ENCODE results near the gene LRTM2. TPM values are rescaled to one million over a fixed set of nuclear protein-coding genes. Genes with fewer than 3 reads are reported as not detected.

LRTM2 gene
- total RNA-seq, 2 experiments from 2014 or later = not detected

DNA sequence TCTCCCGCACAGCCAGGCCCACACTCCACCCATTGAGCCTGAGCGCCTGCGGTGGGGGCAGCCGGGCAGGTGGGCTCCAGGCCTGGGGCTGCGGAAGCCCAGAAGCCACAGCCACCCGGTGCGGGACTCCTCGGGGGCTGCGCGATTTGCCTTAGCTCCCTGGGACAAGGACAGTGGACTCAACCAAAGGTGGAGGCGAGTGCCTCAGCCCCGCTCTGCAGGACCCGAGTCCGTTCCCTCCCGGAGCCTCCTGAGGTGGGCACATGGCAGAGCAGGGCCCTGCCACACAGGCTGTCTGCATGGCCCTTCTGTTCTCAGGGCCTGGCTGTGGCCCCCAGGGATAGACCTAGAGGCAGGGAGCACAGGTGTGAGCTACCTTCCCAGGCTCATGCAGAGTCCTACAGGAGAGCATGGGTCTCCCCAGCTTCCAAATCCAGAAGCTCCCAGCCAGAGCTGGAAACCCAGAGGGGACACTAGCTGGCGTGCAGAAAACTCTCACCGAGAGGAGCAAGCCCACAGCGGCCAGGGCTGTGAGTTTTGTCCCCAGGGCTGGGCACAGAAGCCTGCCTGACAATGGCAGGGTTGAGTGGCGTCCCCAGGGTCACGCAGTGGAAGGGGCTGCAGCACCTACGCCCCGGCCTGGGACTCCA, 22.2 kb upstream of the LRTM2 start:
- ChIA-PET POLR2A (interaction anchor here (1.1 to 1.2 kb wide), 2 partner anchors 142 to 145 kb away, joined by 3 to 4 read pairs; no protein-coding TSS in a partner anchor), CTCF (interaction anchor here (0.6 to 10.7 kb wide), 7 partner anchors 9 to 779 kb away, joined by 3 to 126 read pairs (median 3); no protein-coding TSS in a partner anchor)
- H3K4me1 Mint-ChIP-seq = peaks cover 2% of the 10 kb centered on the region
- H3K27ac Mint-ChIP-seq = no peak overlapping the region
- H3K9me3 Mint-ChIP-seq (ENCODE audit: low read depth) = no peaks in the 10 kb centered on the region
- intact Hi-C loops (cut with DNase I, micrococcal nuclease) = loop anchor here (2.0 to 10.0 kb wide), 5 partner anchors 239 to 1014 kb away; partner anchors contain the start of gene ITFG2 (in 1 of the 2)
- no peaks in the 10 kb centered on the region for H3K27me3 Mint-ChIP-seq
- ATAC-seq = no peak
- peak overlapping the region; percentile 83 for H3K4me3 Mint-ChIP-seq
- no peaks in the 10 kb centered on the region for H3K36me3 Mint-ChIP-seq (ENCODE audit: low read depth)
- no peak for DNase-seq

DNA sequence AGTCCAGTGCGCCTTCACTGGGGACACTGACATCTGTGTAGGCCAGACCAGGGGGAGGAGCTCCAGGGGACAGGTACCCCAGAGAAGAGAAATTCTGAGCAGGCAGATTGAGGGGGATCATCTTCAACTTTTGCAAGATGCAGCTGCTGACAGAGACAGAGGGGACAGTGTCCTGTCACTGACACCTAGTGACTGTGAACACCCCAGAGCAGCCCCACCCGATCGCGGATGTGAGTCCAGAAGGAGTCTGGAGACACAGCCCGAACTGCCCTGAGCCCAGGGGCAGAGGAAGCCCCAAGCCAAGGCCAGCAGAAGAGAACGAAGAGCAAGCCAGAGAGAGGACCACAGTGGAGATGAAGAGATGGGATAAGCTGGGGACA, 21.7 kb upstream of the LRTM2 start:
- ATAC-seq = no peak
- CTCF ChIA-PET = interaction anchor here (0.6 to 10.7 kb wide), 5 partner anchors 8 to 779 kb away, joined by 3 to 126 read pairs (median 4); no protein-coding TSS in a partner anchor
- POLR2A ChIA-PET = interaction anchor here (0.6 to 1.2 kb wide), 3 partner anchors 105 to 146 kb away, joined by 3 to 4 read pairs (median 3); no protein-coding TSS in a partner anchor
- H3K27ac Mint-ChIP-seq = no peak overlapping the region
- H3K27me3 Mint-ChIP-seq = no peaks in the 10 kb centered on the region
- no peaks in the 10 kb centered on the region for H3K9me3 Mint-ChIP-seq (ENCODE audit: low read depth)
- no peak overlapping the region for H3K4me3 Mint-ChIP-seq
- peaks cover 2% of the 10 kb centered on the region for H3K4me1 Mint-ChIP-seq
- H3K36me3 Mint-ChIP-seq (ENCODE audit: low read depth) = no peaks in the 10 kb centered on the region
- no peak for DNase-seq
- intact Hi-C loops (cut with DNase I, micrococcal nuclease) = loop anchor here (5.0 to 10.0 kb wide), 4 partner anchors 496 to 1014 kb away; partner anchors contain the start of gene ITFG2 (in 1 of the 2)

DNA sequence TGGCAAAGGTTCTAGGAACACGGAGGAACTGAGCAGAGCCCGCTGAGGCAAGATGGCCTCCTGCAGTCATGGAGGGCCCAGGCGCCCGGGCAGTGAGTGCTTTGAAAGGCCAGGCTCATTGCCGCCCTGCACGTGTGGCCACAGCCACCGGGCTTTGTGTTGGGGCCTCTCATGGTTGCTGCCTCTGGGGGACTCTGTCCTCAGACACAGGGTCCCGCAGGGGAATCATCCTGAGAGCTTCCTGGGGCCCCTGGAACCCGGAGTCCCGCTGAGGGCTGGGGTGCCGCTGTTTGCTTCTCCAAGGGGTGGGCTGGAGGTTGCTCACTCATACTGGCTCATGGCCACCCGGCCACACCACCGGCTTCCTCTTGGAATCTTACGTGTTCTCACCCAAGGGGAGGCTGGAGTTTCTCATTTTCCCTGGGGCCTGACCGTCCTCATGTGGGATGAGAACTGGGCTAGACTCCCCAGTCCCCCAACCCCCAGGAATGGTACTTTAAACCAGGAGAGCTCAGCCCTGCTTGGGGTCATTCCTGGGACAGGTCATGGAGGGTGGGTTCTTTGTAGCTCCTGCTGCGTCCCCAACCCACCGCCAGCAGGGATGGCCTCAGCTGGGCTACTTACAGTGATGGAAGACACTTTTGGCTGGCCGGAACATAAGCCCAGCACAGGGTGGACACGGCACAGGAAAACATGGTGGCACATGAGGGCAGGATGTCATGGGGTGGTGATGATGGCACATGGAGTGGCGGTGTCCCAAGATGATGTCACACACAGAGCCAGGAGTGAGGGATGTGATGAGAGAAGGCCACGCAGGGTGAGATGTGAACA, 21.1 kb upstream of the LRTM2 start:
- Mint-ChIP-seq H3K4me1 (peaks cover 2% of the 10 kb centered on the region), H3K27ac (no peak overlapping the region), H3K36me3 (ENCODE audit: low read depth) (no peaks in the 10 kb centered on the region), H3K9me3 (ENCODE audit: low read depth) (no peaks in the 10 kb centered on the region), H3K4me3 (no peak overlapping the region), H3K27me3 (no peaks in the 10 kb centered on the region)
- POLR2A ChIA-PET = interaction anchor here (0.5 to 1.1 kb wide), 3 partner anchors 106 to 327 kb away, joined by 3 read pairs; no protein-coding TSS in a partner anchor
- DNase-seq (no peak), ATAC-seq (no peak)
- CTCF ChIA-PET = interaction anchor here (0.6 to 10.7 kb wide), 4 partner anchors 127 to 780 kb away, joined by 3 to 126 read pairs (median 4); no protein-coding TSS in a partner anchor
- intact Hi-C loops (cut with DNase I, micrococcal nuclease) = loop anchor here (5.0 to 10.0 kb wide), 4 partner anchors 496 to 1013 kb away; partner anchors contain the start of gene ITFG2 (in 1 of the 2)

DNA sequence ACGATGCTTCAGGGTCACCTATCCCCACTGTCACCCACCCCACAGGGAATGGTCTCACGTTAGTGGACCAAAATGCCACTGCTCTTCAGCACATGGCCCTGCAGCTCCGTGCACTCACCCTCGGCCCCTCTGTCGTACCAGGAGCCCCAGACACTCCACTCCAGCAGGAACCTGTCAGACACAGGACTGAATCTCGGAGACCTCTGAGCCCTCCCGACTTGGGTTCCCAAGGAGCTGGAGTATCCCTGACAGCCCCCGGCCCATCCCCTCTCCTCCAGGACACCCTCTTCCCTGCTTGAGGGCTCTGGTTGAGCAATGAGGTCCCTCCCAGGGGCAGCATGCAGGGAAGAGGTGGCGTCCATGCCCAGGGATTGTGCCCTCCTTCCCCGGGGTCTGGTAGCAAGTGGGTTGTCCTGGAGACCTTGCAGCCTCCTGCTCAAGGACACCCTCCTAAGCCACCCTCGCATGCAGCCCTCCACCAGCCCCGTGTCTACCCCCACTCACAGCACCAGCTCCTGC, 20.4 kb upstream of the LRTM2 start:
- ChIA-PET POLR2A (no interaction called here), CTCF (interaction anchor here (1.1 to 2.3 kb wide), 2 partner anchors 128 to 140 kb away, joined by 3 to 8 read pairs; no protein-coding TSS in a partner anchor)
- Mint-ChIP-seq H3K36me3 (ENCODE audit: low read depth) (no peaks in the 10 kb centered on the region), H3K4me1 (peaks cover 9% of the 10 kb centered on the region), H3K27me3 (no peaks in the 10 kb centered on the region), H3K27ac (no peak overlapping the region), H3K4me3 (no peak overlapping the region), H3K9me3 (ENCODE audit: low read depth) (no peaks in the 10 kb centered on the region)
- intact Hi-C loops (cut with DNase I, micrococcal nuclease) = loop anchor here (5.0 to 10.0 kb wide), 4 partner anchors 495 to 1012 kb away; partner anchors contain the start of gene ITFG2 (in 1 of the 2)
- DNase-seq (no peak), ATAC-seq (no peak)

DNA sequence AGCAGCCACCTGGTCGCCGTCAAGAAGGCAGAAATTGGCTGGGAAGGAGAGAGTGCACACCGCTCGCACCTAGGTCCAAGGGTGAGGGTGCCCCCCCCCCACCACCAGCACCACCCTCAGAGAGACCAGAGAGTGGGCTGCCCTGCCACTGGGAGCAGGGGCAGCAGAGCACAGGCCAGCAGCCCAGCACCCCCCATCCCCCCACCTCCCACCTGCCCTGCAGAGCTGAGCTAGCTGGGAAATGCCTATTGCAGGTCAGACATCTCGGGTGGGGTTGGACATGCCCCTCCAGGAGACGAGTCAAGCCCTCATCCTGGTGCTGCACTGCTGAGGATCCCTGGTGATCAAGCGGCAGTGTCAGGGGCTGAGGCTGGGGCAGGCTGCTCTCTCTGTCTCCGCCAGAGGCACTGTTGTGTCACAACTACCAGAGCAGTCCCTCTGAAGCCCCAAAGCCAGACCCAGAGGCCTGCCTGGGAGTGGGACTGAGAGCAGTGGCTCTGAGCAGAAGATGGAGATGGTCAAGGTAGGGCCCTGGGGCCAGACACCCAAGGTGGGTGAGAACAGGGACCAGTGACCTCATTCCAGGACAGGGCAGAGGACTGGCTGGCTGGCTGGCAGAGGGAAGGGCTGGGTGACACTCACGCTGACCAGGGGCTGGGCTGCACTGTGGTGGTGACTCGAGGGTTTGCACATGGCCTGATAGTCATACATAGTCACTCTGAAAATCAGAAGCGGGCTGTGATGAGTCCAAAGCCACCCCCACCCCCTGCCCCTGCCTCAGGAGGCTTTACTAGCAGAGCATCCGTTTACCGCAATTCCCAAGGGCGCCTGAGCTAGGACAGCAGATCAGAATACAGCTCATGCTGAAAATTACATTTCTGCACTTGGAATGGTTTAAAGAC, 19.7 kb upstream of the LRTM2 start:
- no peaks in the 10 kb centered on the region for H3K27me3 Mint-ChIP-seq
- no peak overlapping the region for H3K4me3 Mint-ChIP-seq
- no peak for ATAC-seq
- peak; percentile 59 for DNase-seq
- CTCF ChIA-PET = interaction anchor here (0.7 to 2.3 kb wide), 2 partner anchors 139 to 147 kb away, joined by 3 to 8 read pairs; no protein-coding TSS in a partner anchor
- POLR2A ChIA-PET = no interaction called here
- no peaks in the 10 kb centered on the region for H3K9me3 Mint-ChIP-seq (ENCODE audit: low read depth)
- intact Hi-C loops (cut with DNase I, micrococcal nuclease) = no loop called here
- no peak overlapping the region for H3K27ac Mint-ChIP-seq
- no peaks in the 10 kb centered on the region for H3K36me3 Mint-ChIP-seq (ENCODE audit: low read depth)
- peaks cover 9% of the 10 kb centered on the region for H3K4me1 Mint-ChIP-seq

DNA sequence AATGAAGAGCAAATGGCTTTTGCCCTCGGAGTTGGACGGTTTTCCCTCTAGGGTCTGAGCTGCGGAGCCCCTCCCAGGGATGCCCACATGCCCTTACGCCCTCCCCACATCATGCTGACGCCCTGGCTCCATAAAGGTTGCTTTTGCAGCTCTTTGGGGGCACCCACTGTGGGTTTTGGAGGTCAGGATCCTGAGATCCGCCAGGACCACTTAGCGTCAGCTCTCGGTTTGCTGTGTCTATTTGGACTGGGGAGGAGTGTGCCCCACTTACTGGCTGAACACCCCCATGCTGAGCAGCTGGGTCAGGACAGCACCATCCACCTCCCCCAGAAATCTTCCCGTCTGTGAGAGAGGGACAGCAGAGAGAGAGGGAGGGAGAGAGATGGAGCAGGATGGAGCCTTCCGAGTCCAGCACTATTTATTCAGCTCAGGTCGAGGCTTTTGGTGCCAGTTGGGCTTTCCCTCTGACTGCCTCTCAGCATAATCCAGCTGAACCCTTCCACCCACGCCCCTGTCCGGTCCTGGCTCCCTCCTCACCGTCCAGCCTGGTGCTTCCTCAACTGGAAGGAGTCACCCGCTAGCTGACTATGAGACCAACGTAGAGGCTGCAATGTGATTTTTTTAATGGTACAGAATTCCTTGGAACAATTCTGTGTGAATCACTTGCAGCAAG, 18.9 kb upstream of the LRTM2 start:
- H3K36me3 Mint-ChIP-seq (ENCODE audit: low read depth) = no peaks in the 10 kb centered on the region

DNA sequence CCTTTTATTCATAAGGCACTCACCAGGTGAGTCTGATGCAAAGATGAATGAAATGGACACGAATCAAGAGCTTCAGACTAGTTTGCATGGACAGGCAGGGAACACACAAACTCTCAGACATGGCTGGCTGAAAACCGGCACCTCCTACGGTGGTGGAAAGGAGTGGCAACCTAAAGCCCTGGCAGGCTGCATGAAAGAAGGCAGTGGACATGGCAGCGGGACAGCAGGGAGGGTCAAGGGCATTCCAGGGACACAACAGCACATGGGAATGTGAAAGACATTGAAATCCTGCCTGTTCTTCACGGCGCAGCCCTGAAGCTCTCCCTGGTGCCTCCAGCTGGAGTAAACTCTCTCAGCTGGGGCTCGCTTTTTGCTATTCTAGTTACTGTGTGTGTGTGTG, 16.6 kb upstream of the LRTM2 start:
- H3K4me1 Mint-ChIP-seq = peaks cover 9% of the 10 kb centered on the region
- DNase-seq (no peak), ATAC-seq (no peak)
- no peaks in the 10 kb centered on the region for H3K9me3 Mint-ChIP-seq (ENCODE audit: low read depth)
- ChIA-PET CTCF (interaction anchor here (1.0 to 2.5 kb wide), 3 partner anchors 11 to 137 kb away, joined by 3 to 11 read pairs (median 9); no protein-coding TSS in a partner anchor), POLR2A (no interaction called here)
- H3K4me3 Mint-ChIP-seq = no peak overlapping the region
- intact Hi-C loops (cut with DNase I, micrococcal nuclease) = loop anchor here (1.0 kb wide), 2 partner anchors 7 to 201 kb away; partner anchors contain the start of gene DCP1B (in 1 of the 2)
- H3K36me3 Mint-ChIP-seq (ENCODE audit: low read depth) = no peaks in the 10 kb centered on the region
- no peaks in the 10 kb centered on the region for H3K27me3 Mint-ChIP-seq
- H3K27ac Mint-ChIP-seq = no peak overlapping the region

More for the DNA sequence above, 18.9 kb upstream of the LRTM2 start:
- intact Hi-C loops (cut with DNase I, micrococcal nuclease) = no loop called here
- Mint-ChIP-seq H3K4me3 (no peak overlapping the region), H3K27ac (no peak overlapping the region), H3K4me1 (peaks cover 9% of the 10 kb centered on the region), H3K9me3 (ENCODE audit: low read depth) (no peaks in the 10 kb centered on the region), H3K27me3 (no peaks in the 10 kb centered on the region)
- no peak for DNase-seq
- POLR2A ChIA-PET = no interaction called here
- no peak for ATAC-seq
- CTCF ChIA-PET = interaction anchor here (0.7 to 2.3 kb wide), 2 partner anchors 138 to 148 kb away, joined by 3 to 8 read pairs; no protein-coding TSS in a partner anchor

DNA sequence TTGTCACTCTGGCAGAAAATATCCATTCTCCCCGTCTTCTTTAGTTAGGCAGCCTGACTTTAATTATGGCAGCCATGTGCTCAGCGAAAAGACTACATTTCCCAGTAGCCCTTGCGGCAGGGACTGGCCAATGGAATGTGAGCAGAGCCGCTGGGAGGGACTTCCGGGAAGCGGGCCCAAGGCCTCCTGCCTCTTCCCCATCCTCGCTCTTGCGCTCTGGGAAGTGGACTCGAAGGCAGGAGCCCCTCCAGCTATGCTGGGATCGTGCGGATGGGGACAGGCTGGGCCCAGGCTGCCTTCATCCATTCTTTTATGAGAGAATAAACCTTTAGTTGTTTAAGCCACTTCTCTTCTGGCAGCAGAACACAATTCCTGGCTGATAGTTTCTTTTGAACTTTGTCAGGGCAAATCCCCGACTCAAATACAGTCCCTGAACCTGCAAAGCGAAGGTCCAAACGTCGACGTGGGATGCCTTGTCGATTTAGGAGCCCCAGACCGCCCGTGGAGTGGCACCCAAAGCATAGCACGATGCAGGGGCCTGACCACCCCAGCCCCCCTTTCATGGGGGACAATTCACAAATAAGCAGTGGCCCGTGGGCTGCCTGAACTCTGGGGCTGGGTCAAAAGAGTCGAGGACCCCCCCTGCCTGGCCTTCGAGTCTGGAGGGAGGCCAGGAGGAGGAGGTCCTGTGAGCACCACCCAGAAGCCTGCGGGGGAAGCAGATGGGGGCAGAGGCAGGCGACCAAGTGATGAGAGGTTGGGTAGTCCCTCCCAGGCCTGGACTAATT, 15.6 kb upstream of the LRTM2 start:
- intact Hi-C loops (cut with DNase I, micrococcal nuclease) = loop anchor here (1.0 kb wide), 2 partner anchors 8 to 200 kb away; partner anchors contain the start of gene DCP1B (in 1 of the 2)

DNA sequence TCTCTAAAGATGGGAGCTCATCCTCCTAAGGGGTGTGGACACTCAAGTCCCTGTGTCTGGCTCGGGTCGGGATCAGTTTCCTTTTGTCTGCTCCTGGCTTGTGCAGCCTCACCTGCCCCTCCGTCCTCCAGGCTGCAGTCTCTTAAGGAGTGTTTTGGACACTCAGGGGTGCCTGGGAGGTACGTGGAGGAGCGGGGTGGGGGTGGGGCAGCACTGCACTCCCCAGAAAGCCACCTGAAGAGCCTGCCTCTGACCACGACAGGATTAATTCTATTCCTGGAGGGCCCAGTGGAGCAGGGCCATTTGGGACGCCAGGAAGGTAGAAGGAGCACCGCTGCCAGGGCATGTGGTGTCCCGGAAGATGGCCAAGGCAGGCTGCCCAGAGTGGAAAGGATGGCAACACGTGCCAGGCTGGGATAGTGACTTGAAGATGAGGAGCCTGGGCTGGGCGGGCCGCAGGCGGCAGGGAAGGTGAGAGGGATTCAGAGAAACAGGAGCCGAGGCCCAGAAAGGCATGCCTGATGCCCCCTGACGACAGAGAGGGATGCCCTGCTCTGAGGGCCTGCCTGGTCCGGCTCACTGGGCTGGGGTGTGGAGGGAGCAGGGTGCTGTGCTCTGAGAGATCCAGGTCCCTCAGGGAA, 14.8 kb upstream of the LRTM2 start:
- Mint-ChIP-seq H3K27ac (no peak overlapping the region), H3K9me3 (ENCODE audit: low read depth) (no peaks in the 10 kb centered on the region), H3K4me3 (no peak overlapping the region), H3K27me3 (no peaks in the 10 kb centered on the region), H3K4me1 (peaks cover 14% of the 10 kb centered on the region), H3K36me3 (ENCODE audit: low read depth) (no peaks in the 10 kb centered on the region)
- POLR2A ChIA-PET = no interaction called here
- CTCF ChIA-PET = interaction anchor here (2.9 kb wide), 1 partner anchor 134 kb away, joined by 8 read pairs; no protein-coding TSS in a partner anchor
- intact Hi-C loops (cut with DNase I, micrococcal nuclease) = no loop called here
- no peak for DNase-seq
- no peak for ATAC-seq

More for the DNA sequence above, 15.6 kb upstream of the LRTM2 start:
- peaks cover 9% of the 10 kb centered on the region for H3K4me1 Mint-ChIP-seq
- DNase-seq = peak; percentile 93
- ChIA-PET CTCF (interaction anchor here (1.0 to 2.5 kb wide), 4 partner anchors 12 to 170 kb away, joined by 3 to 11 read pairs (median 6); no protein-coding TSS in a partner anchor), POLR2A (no interaction called here)
- H3K9me3 Mint-ChIP-seq (ENCODE audit: low read depth) = no peaks in the 10 kb centered on the region
- H3K36me3 Mint-ChIP-seq (ENCODE audit: low read depth) = no peaks in the 10 kb centered on the region
- ATAC-seq = peak; percentile 99
- H3K27me3 Mint-ChIP-seq = no peaks in the 10 kb centered on the region
- peak overlapping the region; percentile 79 for H3K27ac Mint-ChIP-seq
- H3K4me3 Mint-ChIP-seq = no peak overlapping the region
